Fibroblast of lung (primary cell): ENCODE data around the gene MCOLN1. TPM values are rescaled to one million over a fixed set of nuclear protein-coding genes. Genes with fewer than 3 reads are reported as not detected.
A peak's percentile ranks its signal among the peaks of the same experiment; 100 is the strongest.

ENCODE experiments used
- DNase-seq, 2 donors: peaks; one replicate each; pipeline versions ENCODE4 v3.0.0 to v3.0.0-alpha.2; 2010; ENCODE audit warnings: low read depth in 2 of 2
- H2AFZ ChIP-seq: 2 replicates; pipeline ENCODE4 v1.5.1; 2012; ENCODE audit warnings: low read length, control low read depth, inconsistent platforms
- H3K27ac ChIP-seq: 2 replicates; pipeline ENCODE4 v1.5.1; 2011; ENCODE audit warnings: low read length, control low read depth; ENCODE audit not compliant: insufficient read depth
- H3K27me3 ChIP-seq: 2 replicates; pipeline ENCODE4 v1.5.1; 2011; ENCODE audit warnings: mild to moderate bottlenecking, low read length; ENCODE audit not compliant: control insufficient read depth, insufficient read depth
- H3K36me3 ChIP-seq: 2 replicates; pipeline ENCODE4 v1.5.1; 2011; ENCODE audit warnings: low read length; ENCODE audit not compliant: control insufficient read depth, insufficient read depth
- H3K4me1 ChIP-seq: 2 replicates; pipeline ENCODE4 v1.5.1; 2011; ENCODE audit warnings: low read length; ENCODE audit not compliant: control insufficient read depth, insufficient read depth; ENCODE audit errors: extremely low read depth
- H3K4me2 ChIP-seq: 2 replicates; pipeline ENCODE4 v1.5.1; 2011; ENCODE audit warnings: low read length, control low read depth; ENCODE audit not compliant: insufficient read depth; ENCODE audit errors: extremely low read depth
- H3K4me3 ChIP-seq, 4 experiments: fragments of 200-600 bp in 1 of 4; sonication (generic) in 1 of 4; replicated peaks in 1 of 4; 2 replicates each; pipeline ENCODE4 v1.5.1; 2011 to 2016; ENCODE audit warnings: low read length in 4 of 4, low read depth in 3 of 4, mild to moderate bottlenecking in 3 of 4, control low read depth in 2 of 4, inconsistent platforms in 1 of 4, mixed read lengths in 1 of 4; ENCODE audit not compliant: insufficient read depth in 1 of 4; ENCODE audit errors: control extremely low read depth in 1 of 4
- H3K79me2 ChIP-seq: 2 replicates; pipeline ENCODE4 v1.5.1; 2012; ENCODE audit warnings: mild to moderate bottlenecking, low read length, inconsistent platforms; ENCODE audit not compliant: control insufficient read depth, insufficient read depth
- H3K9ac ChIP-seq: 2 replicates; pipeline ENCODE4 v1.5.1; 2011; ENCODE audit warnings: mild to moderate bottlenecking, low read length, control low read depth; ENCODE audit not compliant: insufficient read depth
- H3K9me3 ChIP-seq: 2 replicates; pipeline ENCODE4 v1.5.1; 2012; ENCODE audit warnings: low read depth, low read length; ENCODE audit not compliant: control insufficient read depth, insufficient read depth
- H4K20me1 ChIP-seq: 2 replicates; pipeline ENCODE4 v1.5.1; 2011; ENCODE audit warnings: low read length; ENCODE audit not compliant: control insufficient read depth, insufficient read depth; ENCODE audit errors: extremely low read depth
- EZH2 ChIP-seq: IDR thresholded peaks from 2 replicates; pipeline ENCODE4 v1.5.1; 2012; ENCODE audit warnings: low read length, control low read depth, mild to moderate bottlenecking; ENCODE audit errors: missing control alignments
- polyA plus RNA-seq, 2 donors: library from polyadenylated mRNA; depleted of rRNA in 1 of 2; stranded (reverse) in 1 of 2; unstranded in 1 of 2; fragments of >200 nt; gene quantifications; 2 replicates each; pipeline ENCODE4 v1.2.1, GENCODE V29; 2011 to 2012; ENCODE audit warnings: missing spikeins in 1 of 2
- total RNA-seq: library from RNA; depleted of rRNA; stranded (reverse); fragments of >200 nt; gene quantifications from 2 replicates; pipeline ENCODE4 v1.2.1, GENCODE V29; 2014
- TF ChIP-seq, protein P1 (sequence below), 2 donors: IDR thresholded peaks in 1 of 2; conservative IDR thresholded peaks in 1 of 2; 1 replicate in 1 of 2; 2 replicates in 1 of 2; pipeline ENCODE4 v1.5.1; 2011 to 2012; ENCODE audit warnings: low read length in 2 of 2, control low read depth in 1 of 2, inconsistent platforms in 1 of 2, low read depth in 1 of 2, mild to moderate bottlenecking in 1 of 2

Gene MCOLN1
- total and polyA plus RNA-seq, 2 donors (not counting 1 experiment from before 2014, with no cell fraction given) = 4.0 to 15.1 TPM

DNA sequence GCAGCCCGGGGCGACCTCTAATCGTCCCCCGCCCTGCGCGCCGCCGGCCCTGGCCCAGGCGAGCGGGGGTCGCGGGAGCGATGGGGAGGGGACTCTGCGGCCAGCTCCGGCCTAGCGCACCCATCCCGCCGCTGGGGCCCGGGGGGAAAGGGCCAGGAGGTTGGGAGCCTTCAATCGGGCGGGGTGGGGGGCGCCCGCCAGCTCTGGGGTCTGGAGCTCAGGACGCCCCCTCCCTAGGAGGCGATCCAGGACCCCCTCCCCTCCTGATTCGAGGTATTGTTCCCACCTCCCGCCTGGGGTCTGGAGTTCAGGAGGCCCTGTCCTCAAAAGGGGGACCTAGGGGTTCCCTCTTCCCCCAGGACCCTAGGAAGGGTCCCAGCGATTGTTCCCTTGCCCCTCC, 6.1 kb upstream of the MCOLN1 start:
- Histone ChIP-seq H3K9ac (peak overlapping the region; percentile 66), H3K79me2 (no peaks in the 10 kb centered on the region), H3K4me1 (peaks cover 6% of the 10 kb centered on the region), H3K27me3 (no peaks in the 10 kb centered on the region), H2AFZ (no peak overlapping the region), H3K36me3 (peaks cover 4% of the 10 kb centered on the region), H3K4me3 (peak overlapping the region; percentile 74 to 86 (median 78)), H3K4me2 (peak overlapping the region; percentile 77), H4K20me1 (no peaks in the 10 kb centered on the region), H3K27ac (peak overlapping the region; percentile 43), H3K9me3 (no peaks in the 10 kb centered on the region)
- TF ChIP-seq EZH2 = no peak
- TF ChIP-seq, protein P1, sequence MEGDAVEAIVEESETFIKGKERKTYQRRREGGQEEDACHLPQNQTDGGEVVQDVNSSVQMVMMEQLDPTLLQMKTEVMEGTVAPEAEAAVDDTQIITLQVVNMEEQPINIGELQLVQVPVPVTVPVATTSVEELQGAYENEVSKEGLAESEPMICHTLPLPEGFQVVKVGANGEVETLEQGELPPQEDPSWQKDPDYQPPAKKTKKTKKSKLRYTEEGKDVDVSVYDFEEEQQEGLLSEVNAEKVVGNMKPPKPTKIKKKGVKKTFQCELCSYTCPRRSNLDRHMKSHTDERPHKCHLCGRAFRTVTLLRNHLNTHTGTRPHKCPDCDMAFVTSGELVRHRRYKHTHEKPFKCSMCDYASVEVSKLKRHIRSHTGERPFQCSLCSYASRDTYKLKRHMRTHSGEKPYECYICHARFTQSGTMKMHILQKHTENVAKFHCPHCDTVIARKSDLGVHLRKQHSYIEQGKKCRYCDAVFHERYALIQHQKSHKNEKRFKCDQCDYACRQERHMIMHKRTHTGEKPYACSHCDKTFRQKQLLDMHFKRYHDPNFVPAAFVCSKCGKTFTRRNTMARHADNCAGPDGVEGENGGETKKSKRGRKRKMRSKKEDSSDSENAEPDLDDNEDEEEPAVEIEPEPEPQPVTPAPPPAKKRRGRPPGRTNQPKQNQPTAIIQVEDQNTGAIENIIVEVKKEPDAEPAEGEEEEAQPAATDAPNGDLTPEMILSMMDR (conservative IDR thresholded peaks at IDR 0.05 in 1 of 2, IDR thresholded peaks at IDR 0.05 in 1 of 2; ENCODE audit: low read depth in 1 of 2, low read length in 2 of 2) = no peak
- no peak for DNase-seq

DNA sequence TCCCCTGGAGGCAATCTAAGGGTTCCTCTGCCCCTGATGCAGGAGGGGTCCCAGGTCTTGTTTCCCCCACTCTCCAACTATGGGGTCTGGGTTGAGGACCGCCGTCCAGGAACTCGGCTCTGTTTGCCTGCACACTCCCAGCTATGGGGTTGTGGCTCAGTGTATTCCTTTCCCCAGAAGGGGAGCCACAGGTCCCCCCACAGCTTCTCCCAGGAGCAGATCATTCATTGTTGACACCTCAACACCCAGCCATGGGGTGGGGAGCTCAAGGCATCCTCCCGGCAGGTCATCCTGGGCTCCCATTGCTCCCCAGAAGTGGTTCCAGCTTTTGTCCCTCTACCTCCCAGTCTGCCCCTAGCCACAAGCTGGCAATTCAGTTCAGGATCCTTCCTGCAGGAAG, 5.5 kb upstream of the MCOLN1 start:
- Histone ChIP-seq H3K9ac (peak overlapping the region; percentile 66), H2AFZ (no peak overlapping the region), H3K4me1 (peaks cover 6% of the 10 kb centered on the region), H3K79me2 (no peaks in the 10 kb centered on the region), H3K4me2 (peak overlapping the region; percentile 77), H3K9me3 (no peaks in the 10 kb centered on the region), H3K4me3 (peak overlapping the region; percentile 74 to 86 (median 78)), H3K36me3 (peaks cover 4% of the 10 kb centered on the region), H4K20me1 (no peaks in the 10 kb centered on the region), H3K27me3 (no peaks in the 10 kb centered on the region), H3K27ac (peak overlapping the region; percentile 43)
- DNase-seq = no peak
- TF ChIP-seq, protein P1 (conservative IDR thresholded peaks at IDR 0.05 in 1 of 2, IDR thresholded peaks at IDR 0.05 in 1 of 2; ENCODE audit: low read depth in 1 of 2, low read length in 2 of 2) = no peak
- TF ChIP-seq EZH2 = no peak

DNA sequence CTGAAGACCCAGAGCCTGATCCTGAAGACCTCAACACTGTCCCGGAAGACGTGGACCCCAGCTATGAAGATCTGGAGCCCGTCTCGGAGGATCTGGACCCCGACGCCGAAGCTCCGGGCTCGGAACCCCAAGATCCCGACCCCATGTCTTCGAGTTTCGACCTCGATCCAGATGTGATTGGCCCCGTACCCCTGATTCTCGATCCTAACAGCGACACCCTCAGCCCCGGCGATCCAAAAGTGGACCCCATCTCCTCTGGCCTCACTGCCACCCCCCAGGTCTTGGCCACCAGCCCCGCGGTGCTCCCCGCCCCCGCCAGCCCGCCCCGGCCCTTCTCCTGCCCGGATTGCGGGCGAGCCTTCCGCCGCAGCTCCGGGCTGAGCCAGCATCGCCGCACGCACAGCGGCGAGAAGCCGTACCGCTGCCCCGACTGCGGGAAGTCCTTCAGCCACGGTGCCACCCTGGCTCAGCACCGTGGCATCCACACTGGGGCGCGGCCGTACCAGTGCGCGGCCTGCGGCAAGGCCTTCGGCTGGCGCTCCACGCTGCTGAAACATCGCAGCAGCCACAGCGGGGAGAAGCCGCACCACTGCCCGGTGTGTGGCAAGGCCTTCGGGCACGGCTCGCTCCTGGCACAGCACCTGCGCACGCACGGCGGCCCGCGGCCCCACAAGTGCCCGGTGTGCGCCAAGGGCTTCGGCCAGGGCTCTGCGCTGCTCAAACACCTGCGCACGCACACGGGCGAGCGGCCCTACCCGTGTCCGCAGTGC, 2.9 kb upstream of the MCOLN1 start:
- TF ChIP-seq, protein P1 (conservative IDR thresholded peaks at IDR 0.05 in 1 of 2, IDR thresholded peaks at IDR 0.05 in 1 of 2; ENCODE audit: low read depth in 1 of 2, low read length in 2 of 2) = no peak
- no peak for TF ChIP-seq EZH2
- no peak for DNase-seq
- Histone ChIP-seq H3K9me3 (no peaks in the 10 kb centered on the region), H3K4me2 (no peak overlapping the region), H3K9ac (no peak overlapping the region), H2AFZ (no peak overlapping the region), H3K4me3 (no peak overlapping the region), H3K27ac (no peak overlapping the region), H3K36me3 (peaks cover 4% of the 10 kb centered on the region), H3K4me1 (peaks cover 8% of the 10 kb centered on the region), H4K20me1 (no peaks in the 10 kb centered on the region), H3K79me2 (peaks cover 2% of the 10 kb centered on the region), H3K27me3 (no peaks in the 10 kb centered on the region)
